HepG2 (cell line): Measurements from ENCODE around the gene DNM1L.
"Not testable (repeated sequence)": the region's sequence is repeated elsewhere in the genome, so short reads cannot be mapped to it uniquely, and the experiment has no call there.

ENCODE experiments used
- ZKSCAN8 ChIP-seq: IDR thresholded peaks from 2 replicates; pipeline ENCODE4 v1.6.1; 2016; ENCODE audit warnings: borderline replicate concordance, missing genetic modification reagents, missing compliant biosample characterization
- TF ChIP-seq, protein P1 (sequence below): sonication (generic); formaldehyde crosslinking; conservative IDR thresholded peaks from 2 replicates; pipeline ENCODE4 v1.4.0; 2020; ENCODE audit warnings: missing genetic modification reagents

DNA sequence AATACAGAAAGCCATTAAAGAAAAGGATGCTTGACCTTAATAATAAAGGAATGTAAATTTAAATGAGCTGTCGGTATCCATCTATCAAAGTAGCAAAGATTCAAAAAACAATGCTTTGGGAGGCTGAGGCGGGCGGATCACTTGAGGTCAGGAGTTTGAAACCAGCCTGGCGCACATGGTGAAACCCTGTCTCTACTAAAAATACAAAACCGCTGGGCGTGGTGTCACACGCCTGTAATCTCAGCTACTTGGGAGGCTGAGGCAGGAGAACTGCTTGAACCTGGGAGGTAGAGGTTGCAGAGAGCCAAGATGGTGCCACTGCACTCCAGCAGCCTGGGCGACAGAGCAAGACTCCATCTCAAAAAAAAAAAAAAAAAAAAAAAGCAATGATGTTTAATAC is 20.3 kb downstream of the DNM1L start:
- not testable (repeated sequence) for TF ChIP-seq ZKSCAN8 (CRISPR knock-in tag)
- TF ChIP-seq, protein P1, sequence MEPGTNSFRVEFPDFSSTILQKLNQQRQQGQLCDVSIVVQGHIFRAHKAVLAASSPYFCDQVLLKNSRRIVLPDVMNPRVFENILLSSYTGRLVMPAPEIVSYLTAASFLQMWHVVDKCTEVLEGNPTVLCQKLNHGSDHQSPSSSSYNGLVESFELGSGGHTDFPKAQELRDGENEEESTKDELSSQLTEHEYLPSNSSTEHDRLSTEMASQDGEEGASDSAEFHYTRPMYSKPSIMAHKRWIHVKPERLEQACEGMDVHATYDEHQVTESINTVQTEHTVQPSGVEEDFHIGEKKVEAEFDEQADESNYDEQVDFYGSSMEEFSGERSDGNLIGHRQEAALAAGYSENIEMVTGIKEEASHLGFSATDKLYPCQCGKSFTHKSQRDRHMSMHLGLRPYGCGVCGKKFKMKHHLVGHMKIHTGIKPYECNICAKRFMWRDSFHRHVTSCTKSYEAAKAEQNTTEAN (CRISPR knock-in tag), result not testable (repeated sequence)
